Measurements from ENCODE around the gene CIART.

CIART gene

DNA sequence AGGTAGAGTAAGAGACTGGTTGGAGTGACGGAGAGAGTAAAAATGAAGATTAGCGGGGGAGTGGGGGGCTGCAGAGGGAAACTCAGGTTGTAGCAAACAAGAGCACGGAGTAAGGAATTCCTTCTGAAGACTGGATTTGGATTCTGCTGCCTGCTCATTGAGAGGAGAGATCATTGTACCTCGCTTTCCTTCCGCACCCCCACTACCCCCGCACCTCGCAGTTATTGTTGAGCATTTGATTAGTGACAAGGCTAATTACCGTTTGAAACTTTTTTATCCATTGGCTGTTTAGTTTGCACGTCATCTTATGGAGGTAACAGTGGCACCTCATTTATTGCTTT is 39.4 kb downstream of the CIART start:
- H3K36me3 ChIP-seq (ENCODE audit: low read depth), result peaks cover 28% of the 10 kb centered on the region
- no peak for DNase-seq (ENCODE audit: low spot score)
- H3K4me1 ChIP-seq (ENCODE audit: insufficient read depth, poor library complexity, severe bottlenecking), result no peaks in the 10 kb centered on the region
- H3K9me3 ChIP-seq (ENCODE audit: severe bottlenecking), result no peaks in the 10 kb centered on the region
- H3K27ac ChIP-seq (ENCODE audit: poor library complexity, severe bottlenecking), result peak overlapping the region; percentile 62
- ATAC-seq (ENCODE audit: low read depth), result peak; percentile 5; the same call in 1 of the 3 replicates
- H3K27me3 ChIP-seq (ENCODE audit: insufficient read depth, poor library complexity, severe bottlenecking), result no peaks in the 10 kb centered on the region
- peak overlapping the region; percentile 43 for H3K4me3 ChIP-seq (ENCODE audit: severe bottlenecking)
- TF ChIP-seq, protein P1, sequence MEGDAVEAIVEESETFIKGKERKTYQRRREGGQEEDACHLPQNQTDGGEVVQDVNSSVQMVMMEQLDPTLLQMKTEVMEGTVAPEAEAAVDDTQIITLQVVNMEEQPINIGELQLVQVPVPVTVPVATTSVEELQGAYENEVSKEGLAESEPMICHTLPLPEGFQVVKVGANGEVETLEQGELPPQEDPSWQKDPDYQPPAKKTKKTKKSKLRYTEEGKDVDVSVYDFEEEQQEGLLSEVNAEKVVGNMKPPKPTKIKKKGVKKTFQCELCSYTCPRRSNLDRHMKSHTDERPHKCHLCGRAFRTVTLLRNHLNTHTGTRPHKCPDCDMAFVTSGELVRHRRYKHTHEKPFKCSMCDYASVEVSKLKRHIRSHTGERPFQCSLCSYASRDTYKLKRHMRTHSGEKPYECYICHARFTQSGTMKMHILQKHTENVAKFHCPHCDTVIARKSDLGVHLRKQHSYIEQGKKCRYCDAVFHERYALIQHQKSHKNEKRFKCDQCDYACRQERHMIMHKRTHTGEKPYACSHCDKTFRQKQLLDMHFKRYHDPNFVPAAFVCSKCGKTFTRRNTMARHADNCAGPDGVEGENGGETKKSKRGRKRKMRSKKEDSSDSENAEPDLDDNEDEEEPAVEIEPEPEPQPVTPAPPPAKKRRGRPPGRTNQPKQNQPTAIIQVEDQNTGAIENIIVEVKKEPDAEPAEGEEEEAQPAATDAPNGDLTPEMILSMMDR (IDR thresholded peaks at IDR 0.05; ENCODE audit: poor library complexity, severe bottlenecking), result no peak

DNA sequence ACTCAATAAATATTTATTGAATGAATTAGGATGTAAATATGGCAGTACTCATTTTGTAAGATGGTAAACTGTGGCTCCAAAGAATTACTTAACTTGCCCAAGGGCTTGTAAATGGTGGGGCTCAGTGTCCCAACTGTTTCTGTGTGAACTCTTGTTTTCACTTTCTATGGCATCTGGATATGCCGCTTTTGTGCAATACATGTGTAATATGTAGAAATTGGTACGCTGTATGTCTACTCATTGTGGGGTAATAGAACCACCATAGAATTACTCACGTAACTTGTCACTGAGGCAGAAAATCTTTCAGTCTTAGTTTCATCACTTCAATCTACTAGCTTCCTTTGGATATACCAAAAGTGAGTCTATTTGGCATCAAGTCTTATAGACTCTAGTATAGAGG is 40.0 kb downstream of the CIART start:
- DNase-seq (ENCODE audit: low spot score), result no peak
- Histone ChIP-seq H3K27ac (ENCODE audit: poor library complexity, severe bottlenecking) (peak overlapping the region; percentile 62), H3K4me1 (ENCODE audit: insufficient read depth, poor library complexity, severe bottlenecking) (no peaks in the 10 kb centered on the region), H3K36me3 (ENCODE audit: low read depth) (peaks cover 33% of the 10 kb centered on the region), H3K27me3 (ENCODE audit: insufficient read depth, poor library complexity, severe bottlenecking) (no peaks in the 10 kb centered on the region), H3K4me3 (ENCODE audit: severe bottlenecking) (peak overlapping the region; percentile 43), H3K9me3 (ENCODE audit: severe bottlenecking) (no peaks in the 10 kb centered on the region)
- TF ChIP-seq, protein P1 (IDR thresholded peaks at IDR 0.05; ENCODE audit: poor library complexity, severe bottlenecking), result no peak
- no peak for ATAC-seq (ENCODE audit: low read depth)

DNA sequence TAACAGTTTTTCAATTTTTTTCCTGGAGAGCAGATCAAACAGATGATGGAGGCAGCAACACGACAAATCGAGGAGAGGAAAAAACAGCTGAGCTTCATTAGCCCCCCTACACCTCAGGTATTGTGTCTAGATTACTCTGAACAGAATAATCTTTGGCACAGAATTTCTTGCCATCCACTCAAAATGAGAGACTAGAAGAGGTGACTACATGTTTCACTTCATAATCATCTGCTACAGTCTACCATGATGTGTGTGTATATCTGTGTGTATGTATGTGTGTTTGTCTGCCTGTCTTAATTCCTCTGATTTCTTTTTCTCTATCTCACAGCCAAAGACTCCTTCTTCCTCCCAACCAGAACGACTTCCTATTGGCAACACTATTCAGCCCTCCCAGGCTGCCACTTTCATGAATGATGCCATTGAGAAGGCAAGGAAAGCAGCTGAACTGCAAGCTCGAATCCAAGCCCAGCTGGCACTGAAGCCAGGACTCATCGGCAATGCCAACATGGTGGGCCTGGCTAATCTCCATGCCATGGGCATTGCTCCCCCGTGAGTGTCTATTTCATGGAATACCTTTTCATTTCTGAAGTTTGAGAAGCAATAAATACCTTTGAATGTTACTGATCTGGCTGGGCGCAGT is 50.4 kb downstream of the CIART start:
- DNase-seq (ENCODE audit: low spot score), result no peak
- no peak for ATAC-seq (ENCODE audit: low read depth)
- no peaks in the 10 kb centered on the region for H3K9me3 ChIP-seq (ENCODE audit: severe bottlenecking)
- no peak overlapping the region for H3K4me3 ChIP-seq (ENCODE audit: severe bottlenecking)
- TF ChIP-seq, protein P1 (IDR thresholded peaks at IDR 0.05; ENCODE audit: poor library complexity, severe bottlenecking), result no peak
- no peak overlapping the region for H3K27ac ChIP-seq (ENCODE audit: poor library complexity, severe bottlenecking)
- H3K36me3 ChIP-seq (ENCODE audit: low read depth), result peaks cover 95% of the 10 kb centered on the region
- no peaks in the 10 kb centered on the region for H3K27me3 ChIP-seq (ENCODE audit: insufficient read depth, poor library complexity, severe bottlenecking)
- H3K4me1 ChIP-seq (ENCODE audit: insufficient read depth, poor library complexity, severe bottlenecking), result no peaks in the 10 kb centered on the region

Data from RWPE2 (cell line).